ENCODE measurements around the gene GPR26. TPM values are rescaled to one million over a fixed set of nuclear protein-coding genes. Genes with fewer than 3 reads are reported as not detected.

GPR26 gene
- total RNA-seq, 1 donor from 2014 or later: not detected

DNA sequence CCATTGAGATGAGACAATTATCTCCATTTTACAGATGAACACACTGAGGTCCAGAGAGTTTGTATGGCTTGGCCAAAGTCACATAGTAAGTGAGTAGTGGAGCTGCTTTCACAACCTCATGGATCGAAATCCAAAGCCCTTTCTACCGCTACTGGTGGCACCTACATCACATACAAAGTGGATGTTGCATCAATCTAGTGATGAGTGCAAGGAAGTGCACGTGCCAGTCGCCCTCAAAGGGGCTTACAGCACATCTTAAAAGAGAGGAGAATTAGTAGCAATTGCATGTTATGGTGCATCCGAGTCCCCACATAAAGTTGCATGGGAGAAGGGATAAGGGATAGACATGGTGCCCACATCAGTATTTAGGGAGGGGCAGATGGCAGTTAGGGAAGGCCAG, 31.0 kb upstream of the GPR26 start:
- intact Hi-C loops (cut with micrococcal nuclease): no loop called here
- Histone ChIP-seq H3K4me1 (no peaks in the 10 kb centered on the region), H3K36me3 (no peaks in the 10 kb centered on the region), H3K9me3 (replicated peaks) (peaks cover 18% of the 10 kb centered on the region), H3K27me3 (ENCODE audit: low read depth) (peaks cover 53% of the 10 kb centered on the region), H3K4me3 (no peak overlapping the region), H3K27ac (replicated peaks) (no peak overlapping the region)
- TF ChIP-seq, protein P1, sequence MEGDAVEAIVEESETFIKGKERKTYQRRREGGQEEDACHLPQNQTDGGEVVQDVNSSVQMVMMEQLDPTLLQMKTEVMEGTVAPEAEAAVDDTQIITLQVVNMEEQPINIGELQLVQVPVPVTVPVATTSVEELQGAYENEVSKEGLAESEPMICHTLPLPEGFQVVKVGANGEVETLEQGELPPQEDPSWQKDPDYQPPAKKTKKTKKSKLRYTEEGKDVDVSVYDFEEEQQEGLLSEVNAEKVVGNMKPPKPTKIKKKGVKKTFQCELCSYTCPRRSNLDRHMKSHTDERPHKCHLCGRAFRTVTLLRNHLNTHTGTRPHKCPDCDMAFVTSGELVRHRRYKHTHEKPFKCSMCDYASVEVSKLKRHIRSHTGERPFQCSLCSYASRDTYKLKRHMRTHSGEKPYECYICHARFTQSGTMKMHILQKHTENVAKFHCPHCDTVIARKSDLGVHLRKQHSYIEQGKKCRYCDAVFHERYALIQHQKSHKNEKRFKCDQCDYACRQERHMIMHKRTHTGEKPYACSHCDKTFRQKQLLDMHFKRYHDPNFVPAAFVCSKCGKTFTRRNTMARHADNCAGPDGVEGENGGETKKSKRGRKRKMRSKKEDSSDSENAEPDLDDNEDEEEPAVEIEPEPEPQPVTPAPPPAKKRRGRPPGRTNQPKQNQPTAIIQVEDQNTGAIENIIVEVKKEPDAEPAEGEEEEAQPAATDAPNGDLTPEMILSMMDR (IDR thresholded peaks at IDR 0.05; ENCODE audit: borderline replicate concordance): no peak
- no peak for DNase-seq

DNA sequence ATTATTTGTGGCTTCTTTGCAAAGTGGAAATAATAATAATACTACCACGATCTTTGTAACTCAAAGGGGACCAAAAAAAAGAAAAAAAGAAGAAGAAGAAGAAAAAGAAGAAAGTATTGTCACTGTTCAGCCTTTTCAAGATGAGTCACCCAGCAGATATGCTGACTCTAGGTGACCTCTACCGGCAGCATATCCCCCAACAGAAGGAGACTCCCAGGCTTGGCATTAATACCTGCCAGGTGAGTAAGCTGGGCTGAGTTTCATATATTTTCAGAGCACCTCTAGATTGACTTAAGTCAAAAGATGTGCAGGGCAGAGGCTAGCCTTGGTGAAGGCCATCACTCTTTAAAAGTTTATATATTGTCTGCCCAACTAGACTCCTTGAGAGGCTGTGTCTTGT, 30.4 kb upstream of the GPR26 start:
- Histone ChIP-seq H3K4me1 (no peaks in the 10 kb centered on the region), H3K27me3 (ENCODE audit: low read depth) (peaks cover 59% of the 10 kb centered on the region), H3K27ac (replicated peaks) (no peak overlapping the region), H3K9me3 (replicated peaks) (peaks cover 15% of the 10 kb centered on the region), H3K4me3 (no peak overlapping the region), H3K36me3 (no peaks in the 10 kb centered on the region)
- TF ChIP-seq, protein P1 (IDR thresholded peaks at IDR 0.05; ENCODE audit: borderline replicate concordance): no peak
- intact Hi-C loops (cut with micrococcal nuclease): no loop called here
- DNase-seq: no peak

DNA sequence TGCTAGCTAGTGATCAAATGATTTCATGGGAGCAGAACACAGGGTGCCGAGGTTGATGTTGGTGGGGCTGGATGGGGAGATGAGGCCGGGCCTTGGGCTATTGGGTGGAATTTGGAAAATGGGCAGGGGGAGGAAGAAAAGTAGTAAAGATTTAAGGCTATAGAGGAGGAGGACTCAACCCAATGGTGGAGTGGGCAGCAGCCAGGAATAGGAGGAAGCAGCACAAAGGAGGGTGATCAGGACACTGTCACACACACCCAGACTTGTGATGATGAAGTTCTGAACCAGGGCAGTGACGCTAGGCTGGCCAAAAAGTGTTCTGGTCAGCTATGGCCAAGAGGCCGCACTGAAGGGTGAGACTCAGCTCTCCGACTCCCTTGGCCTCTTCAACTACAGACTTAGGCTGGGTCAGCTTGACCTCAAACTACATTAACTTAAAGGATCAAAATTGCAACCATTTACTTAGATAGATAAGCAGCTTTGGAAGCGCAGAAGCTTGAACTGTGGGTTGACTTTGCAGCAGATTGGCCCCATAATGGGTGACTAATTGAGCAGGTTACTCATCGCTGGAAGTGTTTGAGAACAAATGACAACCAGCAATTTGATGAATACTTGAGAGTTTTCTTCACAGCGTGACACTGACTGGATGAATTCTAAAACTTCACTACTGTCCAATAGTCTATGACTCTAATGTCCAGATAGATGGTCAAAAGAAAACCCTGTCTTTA, 29.4 kb upstream of the GPR26 start:
- H3K36me3 ChIP-seq: no peaks in the 10 kb centered on the region
- peaks cover 63% of the 10 kb centered on the region for H3K27me3 ChIP-seq (ENCODE audit: low read depth)
- H3K4me1 ChIP-seq: no peaks in the 10 kb centered on the region
- no peak for DNase-seq
- intact Hi-C loops (cut with micrococcal nuclease): no loop called here
- TF ChIP-seq, protein P1 (IDR thresholded peaks at IDR 0.05; ENCODE audit: borderline replicate concordance): no peak
- H3K27ac ChIP-seq (replicated peaks): no peak overlapping the region
- no peak overlapping the region for H3K4me3 ChIP-seq
- H3K9me3 ChIP-seq (replicated peaks): peaks cover 6% of the 10 kb centered on the region

DNA sequence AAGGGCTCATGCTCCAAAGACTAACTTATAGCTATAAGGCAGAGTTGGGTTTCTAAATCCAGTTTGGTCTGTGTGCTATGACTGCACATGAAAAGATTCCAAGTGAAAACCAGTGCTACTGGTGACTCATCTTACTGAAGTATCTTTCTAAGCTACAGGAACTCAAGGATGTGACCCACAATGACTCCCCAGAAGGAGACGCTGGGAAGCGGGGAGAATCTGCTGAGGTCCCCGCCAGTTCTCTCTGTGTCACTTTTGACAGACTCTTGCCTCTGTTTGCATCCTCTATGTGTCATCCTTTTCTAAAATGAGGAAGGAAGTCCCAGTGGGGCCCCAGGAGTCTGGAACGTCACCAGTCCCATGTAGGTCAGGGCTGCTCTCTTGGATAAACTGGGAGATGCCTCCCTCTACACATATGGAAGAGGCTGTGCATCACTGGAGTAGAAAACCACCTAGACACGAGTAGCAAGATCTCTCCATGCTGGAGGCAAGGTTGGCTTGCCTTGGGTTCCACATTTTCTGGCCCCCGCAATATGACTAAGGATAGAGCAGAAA, 28.8 kb upstream of the GPR26 start:
- Histone ChIP-seq H3K27me3 (ENCODE audit: low read depth) (peaks cover 66% of the 10 kb centered on the region), H3K9me3 (replicated peaks) (no peaks in the 10 kb centered on the region), H3K4me1 (no peaks in the 10 kb centered on the region), H3K27ac (replicated peaks) (no peak overlapping the region), H3K4me3 (no peak overlapping the region), H3K36me3 (no peaks in the 10 kb centered on the region)
- DNase-seq: no peak
- TF ChIP-seq, protein P1 (IDR thresholded peaks at IDR 0.05; ENCODE audit: borderline replicate concordance): no peak
- intact Hi-C loops (cut with micrococcal nuclease): no loop called here

DNA sequence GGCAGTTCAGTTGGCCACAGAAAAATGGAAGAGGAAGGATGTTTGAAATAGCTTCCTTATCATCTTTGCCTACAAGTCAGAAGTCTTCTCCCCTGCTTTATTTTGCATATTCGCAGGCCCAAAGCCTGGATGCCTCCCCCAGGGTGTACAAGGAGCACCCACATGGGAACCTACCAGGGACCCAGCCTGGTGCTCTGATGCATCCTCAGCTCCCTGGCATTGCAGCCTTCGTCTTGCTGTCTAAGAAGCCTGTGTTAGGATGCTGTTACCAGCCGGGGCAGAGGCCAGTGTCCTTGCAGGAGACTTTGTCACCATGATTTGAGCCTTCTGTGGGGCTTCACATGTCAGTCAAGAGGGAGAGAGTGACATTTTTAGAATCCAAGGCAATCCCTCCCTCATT, 27.0 kb upstream of the GPR26 start:
- no peak for DNase-seq
- H3K4me1 ChIP-seq: no peaks in the 10 kb centered on the region

More for the DNA sequence above, 27.0 kb upstream of the GPR26 start:
- H3K9me3 ChIP-seq (replicated peaks): no peaks in the 10 kb centered on the region
- H3K4me3 ChIP-seq: no peak overlapping the region
- H3K36me3 ChIP-seq: no peaks in the 10 kb centered on the region
- TF ChIP-seq, protein P1 (IDR thresholded peaks at IDR 0.05; ENCODE audit: borderline replicate concordance): no peak
- H3K27ac ChIP-seq (replicated peaks): no peak overlapping the region
- peaks cover 67% of the 10 kb centered on the region for H3K27me3 ChIP-seq (ENCODE audit: low read depth)
- intact Hi-C loops (cut with micrococcal nuclease): no loop called here
